Smooth muscle cell (in vitro differentiated cells): ENCODE results near the gene RAB34. TPM values are rescaled to one million over a fixed set of nuclear protein-coding genes. Genes with fewer than 3 reads are reported as not detected.
A peak's percentile ranks its signal among the peaks of the same experiment; 100 is the strongest.

Experiments
- DNase-seq: peaks from one replicate; lab custom pipeline; 2025; ENCODE audit not compliant: unreplicated experiment; lab: John Stamatoyannopoulos, UW
- H2AFZ ChIP-seq: fragments of 200-600 bp; sonication (generic); 2 replicates; pipeline ENCODE4 v1.6.0; 2016; ENCODE audit warnings: antibody characterized with exemption, low read depth, mild to moderate bottlenecking
- H3F3A ChIP-seq: fragments of 200-600 bp; sonication (generic); 2 replicates; pipeline ENCODE4 v1.6.0; 2017; ENCODE audit warnings: antibody characterized with exemption, low read depth
- H3K27ac ChIP-seq: fragments of 200-600 bp; sonication (generic); 2 replicates; pipeline ENCODE4 v1.5.1; 2016; ENCODE audit warnings: low read depth, mild to moderate bottlenecking
- H3K27me3 ChIP-seq: fragments of 200-600 bp; sonication (generic); 2 replicates; pipeline ENCODE4 v1.6.1; 2016; ENCODE audit warnings: low read depth, mild to moderate bottlenecking
- H3K36me3 ChIP-seq: fragments of 200-600 bp; sonication (generic); 2 replicates; pipeline ENCODE4 v1.5.1; 2016; ENCODE audit warnings: low read depth
- H3K4me1 ChIP-seq: fragments of 200-600 bp; sonication (generic); 2 replicates; pipeline ENCODE4 v1.5.1; 2016; ENCODE audit warnings: low read depth
- H3K4me2 ChIP-seq: fragments of 200-600 bp; sonication (generic); 2 replicates; pipeline ENCODE4 v1.6.0; 2016; ENCODE audit warnings: mild to moderate bottlenecking
- H3K4me3 ChIP-seq: fragments of 200-600 bp; sonication (generic); 2 replicates; pipeline ENCODE4 v1.5.1; 2016; ENCODE audit warnings: mild to moderate bottlenecking
- H3K79me2 ChIP-seq: fragments of 200-600 bp; sonication (generic); 2 replicates; pipeline ENCODE4 v1.6.0; 2016; ENCODE audit warnings: low read depth, mild to moderate bottlenecking
- H3K9ac ChIP-seq: fragments of 200-600 bp; sonication (generic); 2 replicates; pipeline ENCODE4 v1.6.0; 2016; ENCODE audit warnings: low read depth
- H3K9me3 ChIP-seq: fragments of 200-600 bp; sonication (generic); replicated peaks from 2 replicates; pipeline ENCODE4 v1.5.1; 2016; ENCODE audit warnings: low read depth
- H4K20me1 ChIP-seq: fragments of 200-600 bp; sonication (generic); 2 replicates; pipeline ENCODE4 v1.6.0; 2016; ENCODE audit warnings: low read depth
- CTCF ChIP-seq: fragments of 200-600 bp; sonication (generic); IDR thresholded peaks from 2 replicates; pipeline ENCODE4 v1.5.1; 2017; ENCODE audit warnings: borderline replicate concordance, mild to moderate bottlenecking, antibody characterized with exemption; ENCODE audit not compliant: insufficient read depth, poor library complexity, severe bottlenecking
- WGBS: methylation state at CpG from one replicate; pipeline ENCODE4 v1.1.7; 2016; ENCODE audit warnings: low lambda C conversion rate; 5-methylcytosine and 5-hydroxymethylcytosine counted together
- polyA plus RNA-seq: library from polyadenylated mRNA; unstranded; fragments of >200 nt; fragmentation: Nextera tagmentation; extraction: Ambion mirVana; gene quantifications from 2 replicates; pipeline ENCODE4 v1.2.1, GENCODE V29; 2016
- total RNA-seq: library from RNA; depleted of rRNA; stranded (reverse); fragments of >200 nt; gene quantifications from 2 replicates; pipeline ENCODE4 v1.2.3, GENCODE V29; 2014

Gene RAB34
- total and polyA plus RNA-seq, 2 experiments from 2014 or later = 208 to 289 TPM

- no peak overlapping the region for H3K4me2 ChIP-seq
- H3K27me3 ChIP-seq = no peaks in the 10 kb centered on the region
- no peaks in the 10 kb centered on the region for H3K9me3 ChIP-seq
- peaks cover 45% of the 10 kb centered on the region for H3F3A ChIP-seq
- H3K4me3 ChIP-seq = no peak overlapping the region
- peaks cover 37% of the 10 kb centered on the region for H3K79me2 ChIP-seq
- no peak overlapping the region for H3K9ac ChIP-seq
- no peak overlapping the region for H3K27ac ChIP-seq
- H2AFZ ChIP-seq = no peak overlapping the region
- H3K36me3 ChIP-seq = no peaks in the 10 kb centered on the region
- 91% methylated on average over 18 of the region's 18 CpGs for WGBS
- no peak for DNase-seq
- peaks cover 87% of the 10 kb centered on the region for H4K20me1 ChIP-seq
- TF ChIP-seq CTCF = no peak
- H3K4me1 ChIP-seq = peaks cover 12% of the 10 kb centered on the region
Observed at GRCh38 chr17:28748852-28749515, 31.3 kb upstream of the RAB34 start.

GRCh38 chr17:28747801-28748750 is 30.4 kb upstream of the RAB34 start:
- Histone ChIP-seq H2AFZ (no peak overlapping the region), H3K4me2 (no peak overlapping the region), H3K9ac (no peak overlapping the region), H3K27ac (peak overlapping the region; percentile 94), H3K36me3 (no peaks in the 10 kb centered on the region), H3K4me3 (no peak overlapping the region), H3K27me3 (no peaks in the 10 kb centered on the region), H3F3A (peaks cover 45% of the 10 kb centered on the region), H3K4me1 (peaks cover 12% of the 10 kb centered on the region), H3K79me2 (peaks cover 38% of the 10 kb centered on the region), H4K20me1 (peaks cover 82% of the 10 kb centered on the region), H3K9me3 (no peaks in the 10 kb centered on the region)
- DNase-seq = no peak
- WGBS = 96% methylated on average over 18 of the region's 18 CpGs
- TF ChIP-seq CTCF = no peak

- no peak for DNase-seq
- TF ChIP-seq CTCF = no peak
- Histone ChIP-seq H3K9me3 (no peaks in the 10 kb centered on the region), H3K27ac (peak overlapping the region; percentile 94), H3F3A (peaks cover 45% of the 10 kb centered on the region), H4K20me1 (peaks cover 78% of the 10 kb centered on the region), H3K9ac (no peak overlapping the region), H3K79me2 (peaks cover 38% of the 10 kb centered on the region), H2AFZ (no peak overlapping the region), H3K4me3 (peak overlapping the region; percentile 73), H3K4me1 (peaks cover 16% of the 10 kb centered on the region), H3K4me2 (peak overlapping the region; percentile 89), H3K36me3 (no peaks in the 10 kb centered on the region), H3K27me3 (no peaks in the 10 kb centered on the region)
- WGBS = 80% methylated on average over 7 of the region's 7 CpGs
Observed at GRCh38 chr17:28747051-28747691, 29.5 kb upstream of the RAB34 start.
